Measurements from ENCODE around the gene MPRIP. TPM values are rescaled to one million over a fixed set of nuclear protein-coding genes. Genes with fewer than 3 reads are reported as not detected.

The MPRIP gene
- total RNA-seq, 2 experiments from 2014 or later = 206 to 209 TPM

- DNase-seq (no peak), ATAC-seq (no peak)
- CTCF ChIA-PET = interaction anchor here (1.0 to 1.4 kb wide), 2 partner anchors 8 to 14 kb away, joined by 3 to 5 read pairs; no protein-coding TSS in a partner anchor
- H3K9me3 Mint-ChIP-seq (ENCODE audit: low read depth) = no peaks in the 10 kb centered on the region
- H3K36me3 Mint-ChIP-seq = peaks cover 2% of the 10 kb centered on the region
- H3K4me1 Mint-ChIP-seq = no peaks in the 10 kb centered on the region
- no peaks in the 10 kb centered on the region for H3K27me3 Mint-ChIP-seq
- H3K27ac Mint-ChIP-seq = no peak overlapping the region
- H3K4me3 Mint-ChIP-seq = no peak overlapping the region
Observed at GRCh38 chr17:17164156-17164555, 121.9 kb downstream of the MPRIP start.

GRCh38 chr17:17164676-17165075 is 122.4 kb downstream of the MPRIP start:
- CTCF ChIA-PET = interaction anchor here (1.0 kb wide), 1 partner anchor 13 kb away, joined by 3 read pairs; no protein-coding TSS in a partner anchor
- Mint-ChIP-seq H3K27me3 (no peaks in the 10 kb centered on the region), H3K36me3 (peaks cover 2% of the 10 kb centered on the region), H3K27ac (no peak overlapping the region), H3K9me3 (ENCODE audit: low read depth) (no peaks in the 10 kb centered on the region), H3K4me3 (no peak overlapping the region), H3K4me1 (no peaks in the 10 kb centered on the region)
- ATAC-seq (no peak), DNase-seq (no peak)

GRCh38 chr17:17165666-17166308 is 123.5 kb downstream of the MPRIP start:
- no peak for DNase-seq
- Mint-ChIP-seq H3K4me3 (no peak overlapping the region), H3K27ac (no peak overlapping the region), H3K4me1 (peaks cover 2% of the 10 kb centered on the region), H3K36me3 (no peaks in the 10 kb centered on the region), H3K27me3 (no peaks in the 10 kb centered on the region), H3K9me3 (ENCODE audit: low read depth) (no peaks in the 10 kb centered on the region)
- ATAC-seq = no peak
- CTCF ChIA-PET = no interaction called here

GRCh38 chr17:17166446-17166845 is 124.2 kb downstream of the MPRIP start:
- peaks cover 3% of the 10 kb centered on the region for H3K36me3 Mint-ChIP-seq
- CTCF ChIA-PET = interaction anchor here (1.3 kb wide), 1 partner anchor 10 kb away, joined by 3 read pairs; no protein-coding TSS in a partner anchor
- peaks cover 8% of the 10 kb centered on the region for H3K4me1 Mint-ChIP-seq
- no peaks in the 10 kb centered on the region for H3K9me3 Mint-ChIP-seq (ENCODE audit: low read depth)
- no peaks in the 10 kb centered on the region for H3K27me3 Mint-ChIP-seq
- ATAC-seq = no peak
- no peak overlapping the region for H3K27ac Mint-ChIP-seq
- no peak overlapping the region for H3K4me3 Mint-ChIP-seq
- no peak for DNase-seq

- no peak overlapping the region for H3K4me3 Mint-ChIP-seq
- no peaks in the 10 kb centered on the region for H3K9me3 Mint-ChIP-seq (ENCODE audit: low read depth)
- DNase-seq = no peak
- H3K4me1 Mint-ChIP-seq = peaks cover 16% of the 10 kb centered on the region
- no peak overlapping the region for H3K27ac Mint-ChIP-seq
- peaks cover 5% of the 10 kb centered on the region for H3K36me3 Mint-ChIP-seq
- CTCF ChIA-PET = interaction anchor here (0.6 to 1.3 kb wide), 2 partner anchors 10 to 165 kb away, joined by 3 read pairs; no protein-coding TSS in a partner anchor
- ATAC-seq = no peak
- H3K27me3 Mint-ChIP-seq = no peaks in the 10 kb centered on the region
Observed at GRCh38 chr17:17167356-17167755, 125.1 kb downstream of the MPRIP start.

GRCh38 chr17:17167986-17168385 is 125.7 kb downstream of the MPRIP start:
- CTCF ChIA-PET = interaction anchor here (0.6 kb wide), 1 partner anchor 165 kb away, joined by 3 read pairs; no protein-coding TSS in a partner anchor
- Mint-ChIP-seq H3K4me1 (peaks cover 23% of the 10 kb centered on the region), H3K9me3 (ENCODE audit: low read depth) (no peaks in the 10 kb centered on the region), H3K36me3 (peaks cover 8% of the 10 kb centered on the region), H3K27ac (no peak overlapping the region), H3K4me3 (no peak overlapping the region), H3K27me3 (no peaks in the 10 kb centered on the region)
- DNase-seq (no peak), ATAC-seq (no peak)

- H3K4me1 Mint-ChIP-seq = peaks cover 26% of the 10 kb centered on the region
- no peaks in the 10 kb centered on the region for H3K27me3 Mint-ChIP-seq
- no peak overlapping the region for H3K4me3 Mint-ChIP-seq
- no peak for ATAC-seq
- H3K27ac Mint-ChIP-seq = no peak overlapping the region
- no peaks in the 10 kb centered on the region for H3K9me3 Mint-ChIP-seq (ENCODE audit: low read depth)
- DNase-seq = no peak
- H3K36me3 Mint-ChIP-seq = peaks cover 9% of the 10 kb centered on the region
- CTCF ChIA-PET = no interaction called here
Observed at GRCh38 chr17:17168401-17168800, 126.1 kb downstream of the MPRIP start.

GRCh38 chr17:17169396-17169795 is 127.1 kb downstream of the MPRIP start:
- H3K4me3 Mint-ChIP-seq = no peak overlapping the region
- CTCF ChIA-PET = no interaction called here
- no peaks in the 10 kb centered on the region for H3K9me3 Mint-ChIP-seq (ENCODE audit: low read depth)
- H3K36me3 Mint-ChIP-seq = peaks cover 17% of the 10 kb centered on the region
- H3K4me1 Mint-ChIP-seq = peaks cover 35% of the 10 kb centered on the region
- H3K27ac Mint-ChIP-seq = no peak overlapping the region
- DNase-seq (no peak), ATAC-seq (no peak)
- no peaks in the 10 kb centered on the region for H3K27me3 Mint-ChIP-seq

GRCh38 chr17:17170346-17170985 is 128.2 kb downstream of the MPRIP start:
- Mint-ChIP-seq H3K27me3 (no peaks in the 10 kb centered on the region), H3K36me3 (peaks cover 22% of the 10 kb centered on the region), H3K9me3 (ENCODE audit: low read depth) (no peaks in the 10 kb centered on the region), H3K27ac (peak overlapping the region; percentile 38), H3K4me3 (no peak overlapping the region), H3K4me1 (peaks cover 43% of the 10 kb centered on the region)
- CTCF ChIA-PET = no interaction called here
- DNase-seq (no peak), ATAC-seq (no peak)

GRCh38 chr17:17171186-17171585 is 128.9 kb downstream of the MPRIP start:
- no peak for DNase-seq
- CTCF ChIA-PET = interaction anchor here (0.8 to 1.3 kb wide), 2 partner anchors 25 to 41 kb away, joined by 4 to 5 read pairs; no protein-coding TSS in a partner anchor
- H3K36me3 Mint-ChIP-seq = peaks cover 22% of the 10 kb centered on the region

GRCh38 chr17:17172001-17172939 is 130.0 kb downstream of the MPRIP start:
- Mint-ChIP-seq H3K27ac (peak overlapping the region; percentile 84), H3K36me3 (peaks cover 31% of the 10 kb centered on the region), H3K4me3 (no peak overlapping the region), H3K27me3 (no peaks in the 10 kb centered on the region), H3K4me1 (peaks cover 59% of the 10 kb centered on the region), H3K9me3 (ENCODE audit: low read depth) (no peaks in the 10 kb centered on the region)
- DNase-seq = no peak
- CTCF ChIA-PET = interaction anchor here (0.8 to 1.8 kb wide), 4 partner anchors 9 to 40 kb away, joined by 4 to 5 read pairs (median 4); no protein-coding TSS in a partner anchor
- ATAC-seq = no peak

More at GRCh38 chr17:17171186-17171585, 128.9 kb downstream of the MPRIP start:
- Mint-ChIP-seq H3K4me1 (peaks cover 50% of the 10 kb centered on the region), H3K27ac (peak overlapping the region; percentile 24), H3K9me3 (ENCODE audit: low read depth) (no peaks in the 10 kb centered on the region), H3K4me3 (no peak overlapping the region), H3K27me3 (no peaks in the 10 kb centered on the region)
- ATAC-seq = no peak

- peaks cover 36% of the 10 kb centered on the region for H3K36me3 Mint-ChIP-seq
- no peak overlapping the region for H3K4me3 Mint-ChIP-seq
- CTCF ChIA-PET = interaction anchor here (0.9 to 1.8 kb wide), 2 partner anchors 9 to 11 kb away, joined by 4 to 5 read pairs; no protein-coding TSS in a partner anchor
- H3K4me1 Mint-ChIP-seq = peaks cover 66% of the 10 kb centered on the region
- ATAC-seq (peak; percentile 59), DNase-seq (peak; percentile 59)
- H3K9me3 Mint-ChIP-seq (ENCODE audit: low read depth) = no peaks in the 10 kb centered on the region
- no peaks in the 10 kb centered on the region for H3K27me3 Mint-ChIP-seq
- H3K27ac Mint-ChIP-seq = peak overlapping the region; percentile 84
Observed at GRCh38 chr17:17172990-17173389, 130.7 kb downstream of the MPRIP start.

GRCh38 chr17:17173921-17174320 is 131.7 kb downstream of the MPRIP start:
- H3K4me3 Mint-ChIP-seq = no peak overlapping the region
- ATAC-seq (no peak), DNase-seq (no peak)
- H3K36me3 Mint-ChIP-seq = peaks cover 41% of the 10 kb centered on the region
- peaks cover 74% of the 10 kb centered on the region for H3K4me1 Mint-ChIP-seq
- no peaks in the 10 kb centered on the region for H3K27me3 Mint-ChIP-seq
- no peaks in the 10 kb centered on the region for H3K9me3 Mint-ChIP-seq (ENCODE audit: low read depth)
- peak overlapping the region; percentile 84 for H3K27ac Mint-ChIP-seq
- CTCF ChIA-PET = no interaction called here

All from activated CD8-positive, alpha-beta memory T cell treated with anti-CD3 and anti-CD28 coated beads, Interleukin-2, amount 10 ng/mL, durations not matched to agents 7 days and 5 days (primary cell).